Measurements from ENCODE around the gene SNCG. TPM values are rescaled to one million over a fixed set of nuclear protein-coding genes. Genes with fewer than 3 reads are reported as not detected.
A peak's percentile ranks its signal among the peaks of the same experiment; 100 is the strongest.
"Not testable (repeated sequence)": the region's sequence is repeated elsewhere in the genome, so short reads cannot be mapped to it uniquely, and the experiment has no call there.

SNCG gene
- total RNA-seq, 1 donor from 2014 or later, result 24.7 TPM

DNA sequence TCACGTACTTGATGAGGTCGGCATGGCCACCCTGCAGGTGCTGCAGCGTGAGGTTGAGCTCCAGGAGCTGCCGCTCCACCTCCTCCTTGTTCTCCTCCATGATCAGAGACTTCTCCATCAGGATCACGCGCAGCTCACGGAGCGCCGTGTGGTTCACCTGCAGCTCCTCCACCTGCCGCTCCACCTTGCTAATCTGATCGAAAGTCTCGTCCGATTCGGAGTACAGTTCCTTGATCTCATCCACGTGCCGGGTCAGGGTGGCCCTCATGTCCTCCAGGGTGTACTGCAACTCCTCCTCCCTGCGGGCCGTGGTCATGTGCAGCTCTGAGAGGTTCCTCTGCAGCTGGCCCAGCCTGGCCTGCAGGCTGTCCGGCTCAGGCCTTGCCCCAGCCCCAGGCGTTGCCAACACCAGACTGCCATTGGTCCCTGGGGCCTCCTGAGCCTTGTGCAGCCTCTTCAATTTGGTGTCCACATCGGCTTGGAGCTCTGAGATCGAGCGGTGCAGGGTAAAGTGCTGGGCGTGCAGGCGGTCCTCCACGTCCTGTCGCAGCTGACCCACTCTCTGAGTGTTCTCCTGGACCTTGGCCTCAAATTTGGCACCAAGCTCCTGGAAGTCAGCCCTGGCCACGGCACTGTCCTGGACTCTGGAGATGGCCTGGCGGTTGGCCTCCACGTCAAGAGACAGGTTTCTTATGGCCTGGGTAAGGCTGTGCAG, 14.9 kb upstream of the SNCG start:
- intact Hi-C loops (cut with DNase I), result no loop called here
- no peak for ATAC-seq
- no peak for DNase-seq (ENCODE audit: missing footprints)

DNA sequence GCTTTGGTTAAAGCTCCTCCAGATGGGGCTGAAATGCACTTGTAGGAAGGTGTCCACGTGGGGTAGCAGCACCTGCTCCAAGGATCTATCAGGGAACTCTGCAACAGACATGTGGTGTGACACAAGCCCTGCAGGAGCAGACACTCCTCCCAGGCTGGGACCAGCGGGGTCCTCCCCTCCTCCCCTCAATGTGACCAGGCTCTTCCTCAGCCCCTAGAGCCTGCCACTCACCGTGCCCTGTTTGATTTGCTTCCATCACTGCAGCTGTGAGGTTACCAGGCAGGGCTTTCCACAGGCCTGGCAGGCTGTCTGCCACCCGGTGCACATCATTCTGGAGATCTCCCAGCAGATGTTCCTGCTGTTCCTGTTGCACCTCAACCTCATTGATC, 14.4 kb upstream of the SNCG start:
- intact Hi-C loops (cut with DNase I), result no loop called here
- DNase-seq (ENCODE audit: missing footprints) (no peak), ATAC-seq (no peak)

DNA sequence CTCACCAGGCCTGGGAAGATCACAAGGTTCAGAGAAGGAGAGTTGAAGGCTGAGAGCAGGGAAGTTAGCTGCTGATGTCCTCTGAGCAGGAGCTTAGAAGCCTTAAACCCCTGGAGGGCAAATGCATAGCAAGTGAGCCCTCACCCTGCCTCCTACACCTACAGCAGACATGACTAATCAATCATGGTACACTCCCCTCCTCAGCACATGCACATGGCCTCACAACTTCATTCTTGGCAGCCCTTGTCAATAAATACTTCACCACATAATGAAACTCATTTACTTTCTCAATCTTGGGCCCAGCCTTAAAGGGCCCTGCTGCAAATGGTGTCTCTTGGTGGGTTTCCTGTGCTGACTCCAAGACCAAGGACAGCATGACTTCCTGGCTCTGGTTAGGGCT, 13.9 kb upstream of the SNCG start:
- DNase-seq (ENCODE audit: missing footprints) (no peak), ATAC-seq (no peak)
- intact Hi-C loops (cut with DNase I), result no loop called here

DNA sequence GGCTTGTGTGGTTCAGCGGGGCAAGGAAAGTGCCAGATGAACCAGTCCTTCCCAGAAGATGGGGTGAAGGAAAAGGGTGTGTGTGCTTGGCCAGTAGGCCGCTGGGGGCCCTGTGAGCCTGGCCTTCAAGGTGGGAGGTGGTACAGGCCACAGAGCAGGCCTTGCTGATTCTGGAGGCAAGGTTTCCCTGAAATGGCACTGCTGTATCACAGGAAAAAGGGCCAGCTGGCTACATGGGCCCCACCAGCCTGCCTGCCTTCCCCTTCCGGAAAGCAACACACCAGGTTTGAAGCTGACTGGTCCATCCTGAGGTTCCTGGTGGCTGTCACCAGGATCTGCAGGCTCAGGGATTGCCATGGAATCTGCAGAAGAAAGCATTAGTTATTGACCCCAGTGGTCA, 13.5 kb upstream of the SNCG start:
- no peak for ATAC-seq
- intact Hi-C loops (cut with DNase I), result no loop called here
- DNase-seq (ENCODE audit: missing footprints), result no peak

DNA sequence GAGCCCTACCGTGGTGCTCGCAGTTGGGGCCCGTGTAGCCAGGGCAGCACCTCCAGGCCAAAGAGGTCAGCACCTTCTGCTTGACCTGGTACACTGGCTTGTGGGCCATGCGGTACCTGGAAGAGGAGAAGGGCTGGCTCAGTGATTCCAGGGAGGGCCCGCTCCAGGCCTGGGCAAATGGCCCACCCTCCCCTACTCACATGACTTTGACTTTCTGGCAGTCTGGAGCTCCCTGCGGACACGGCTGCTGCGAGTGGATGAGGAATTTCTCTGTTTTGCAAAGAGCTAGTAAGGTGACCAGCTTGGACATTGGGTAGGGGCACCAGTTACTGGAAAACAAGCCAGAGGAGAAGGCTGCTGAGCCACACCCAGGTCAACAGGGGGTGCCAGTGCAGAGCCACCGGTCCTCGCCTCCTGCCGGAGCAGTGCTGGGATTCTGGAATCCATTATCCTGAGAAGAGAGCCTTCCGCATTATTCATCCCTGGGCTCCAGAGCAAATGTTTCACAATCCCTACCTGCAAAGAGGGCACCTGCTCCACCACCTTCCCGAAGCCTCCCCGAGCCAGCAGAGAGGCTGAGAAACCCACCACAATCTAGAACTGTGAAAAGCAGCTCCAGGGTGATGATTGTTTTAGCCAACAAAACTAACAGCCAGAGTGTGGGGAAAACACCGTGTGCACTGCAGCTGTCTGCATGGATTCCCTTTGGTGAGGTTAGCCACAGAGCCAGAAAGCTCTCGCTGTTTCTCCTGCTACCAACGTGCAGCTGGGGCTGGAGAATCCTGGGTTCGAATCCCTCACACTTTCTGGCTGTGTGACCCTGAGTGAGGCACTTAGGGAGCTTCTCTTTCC, 12.8 kb upstream of the SNCG start:
- ATAC-seq, result peak; percentile 45
- intact Hi-C loops (cut with DNase I), result no loop called here

DNA sequence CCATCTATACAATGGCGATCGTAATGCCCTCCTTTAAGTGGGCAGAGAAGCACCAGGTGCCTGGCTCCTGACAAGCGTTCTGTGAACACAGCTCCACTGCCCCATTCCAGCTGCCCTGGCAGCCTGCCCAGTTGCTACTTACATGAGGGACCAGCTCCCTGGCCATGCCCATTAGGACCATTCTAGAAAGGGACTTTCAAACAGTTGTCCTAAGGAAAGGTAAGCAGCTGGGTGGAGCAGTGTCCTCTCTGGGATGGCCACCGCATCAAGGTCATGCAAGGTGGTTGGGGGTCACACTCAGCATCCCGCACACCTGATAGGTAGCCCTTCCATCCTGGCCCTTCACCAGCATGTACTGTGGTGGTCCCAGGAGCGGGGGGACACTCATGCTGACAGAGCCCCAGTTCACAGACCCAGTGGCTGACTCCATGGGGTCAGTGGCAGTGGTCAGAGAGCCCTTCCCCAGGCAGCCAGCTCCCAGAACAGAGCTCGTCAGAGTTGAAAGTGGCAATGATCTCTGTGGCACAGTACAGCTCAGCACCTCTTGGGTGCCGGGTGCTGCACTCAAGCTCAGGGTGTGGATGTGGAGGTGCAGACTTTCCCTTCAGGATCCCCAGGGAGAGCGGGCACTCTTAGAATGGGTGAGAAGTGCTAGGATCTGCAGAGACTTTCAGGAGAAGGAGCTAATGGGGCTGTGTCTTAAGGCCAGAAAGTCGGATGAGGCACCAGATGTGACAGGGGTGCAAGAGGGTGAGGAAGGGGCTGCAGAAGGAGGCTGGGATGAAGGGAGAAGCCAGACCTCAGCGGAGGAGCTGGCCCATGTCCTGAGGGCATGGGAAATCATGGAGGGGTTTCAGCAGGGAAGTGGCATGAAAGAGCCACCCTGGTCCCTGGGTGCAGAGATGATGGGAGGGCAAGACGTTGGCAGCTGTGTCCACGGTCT, 11.9 kb upstream of the SNCG start:
- no peak for ATAC-seq
- DNase-seq (ENCODE audit: missing footprints), result peak; percentile 78
- intact Hi-C loops (cut with DNase I), result no loop called here

More for the DNA sequence above, 12.8 kb upstream of the SNCG start:
- peak; percentile 73 for DNase-seq (ENCODE audit: missing footprints)

DNA sequence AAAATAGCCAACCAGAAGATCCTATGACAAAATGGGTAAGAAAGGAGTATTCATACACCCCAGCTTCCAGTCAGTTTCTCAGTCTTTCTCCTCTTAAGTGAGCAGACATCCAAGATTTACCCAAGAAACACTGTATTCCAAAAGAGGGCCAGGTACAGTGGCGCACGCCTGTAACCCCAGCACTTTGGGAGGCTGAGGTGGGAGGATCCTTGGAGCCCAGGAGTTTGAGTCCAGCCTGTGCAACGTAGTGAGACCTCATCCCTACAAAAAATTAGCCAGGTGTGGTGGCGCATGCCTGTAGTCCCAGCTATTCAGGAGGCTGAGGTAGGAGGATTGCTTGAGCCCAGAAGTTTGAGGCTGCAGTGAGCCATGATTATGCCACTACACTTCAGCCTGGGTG, 10.6 kb upstream of the SNCG start:
- intact Hi-C loops (cut with DNase I); ATAC-seq; DNase-seq (ENCODE audit: missing footprints): not testable (repeated sequence)

DNA sequence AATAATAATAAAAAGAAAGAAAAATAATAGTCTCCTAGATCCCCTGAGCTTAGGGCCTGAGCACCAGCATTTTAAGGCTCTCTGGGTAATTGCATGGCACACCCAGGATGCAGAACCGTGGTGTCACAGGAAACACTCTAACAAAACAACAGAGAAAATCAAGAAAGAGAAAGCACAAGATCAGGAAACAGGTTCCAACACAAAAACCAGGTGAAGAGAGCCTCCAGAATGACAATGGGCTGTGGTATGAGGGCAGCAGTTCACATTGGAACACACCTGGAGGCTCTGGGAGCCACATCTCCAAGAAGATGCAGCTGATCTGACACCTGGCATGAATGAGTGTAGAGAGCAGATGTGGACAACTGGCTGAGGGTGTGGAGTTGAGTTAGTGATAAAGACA, 8.1 kb upstream of the SNCG start:
- no peak for ATAC-seq
- DNase-seq (ENCODE audit: missing footprints), result no peak
- intact Hi-C loops (cut with DNase I), result no loop called here

DNA sequence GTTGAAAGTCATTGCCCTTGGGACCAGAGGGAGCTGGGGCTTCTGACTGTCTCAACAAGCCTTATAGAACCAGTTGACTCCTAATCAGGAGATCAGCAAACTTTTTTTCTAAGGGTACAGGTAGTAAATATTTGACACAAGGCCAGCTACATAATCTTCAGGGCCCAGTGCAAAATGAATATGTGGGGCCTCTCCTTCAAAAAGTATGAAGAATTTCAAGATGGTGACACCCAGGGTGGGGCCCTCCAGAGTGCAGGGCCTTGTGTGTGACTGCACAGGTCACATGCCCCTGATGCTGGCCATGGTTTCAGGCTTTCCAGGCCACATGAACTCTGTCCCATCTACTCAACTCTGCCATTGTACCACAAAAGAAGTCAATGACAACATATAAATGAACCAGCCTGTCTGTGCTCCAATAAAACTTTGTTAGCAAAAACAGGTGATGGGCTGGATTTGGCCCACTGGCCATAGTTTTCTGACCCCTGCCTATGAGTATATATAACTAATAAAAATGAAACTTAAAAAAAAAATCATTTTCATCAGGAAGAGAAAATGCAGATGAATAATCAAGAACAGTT, 7.1 kb upstream of the SNCG start:
- intact Hi-C loops (cut with DNase I), result no loop called here
- DNase-seq (ENCODE audit: missing footprints) (no peak), ATAC-seq (no peak)

DNA sequence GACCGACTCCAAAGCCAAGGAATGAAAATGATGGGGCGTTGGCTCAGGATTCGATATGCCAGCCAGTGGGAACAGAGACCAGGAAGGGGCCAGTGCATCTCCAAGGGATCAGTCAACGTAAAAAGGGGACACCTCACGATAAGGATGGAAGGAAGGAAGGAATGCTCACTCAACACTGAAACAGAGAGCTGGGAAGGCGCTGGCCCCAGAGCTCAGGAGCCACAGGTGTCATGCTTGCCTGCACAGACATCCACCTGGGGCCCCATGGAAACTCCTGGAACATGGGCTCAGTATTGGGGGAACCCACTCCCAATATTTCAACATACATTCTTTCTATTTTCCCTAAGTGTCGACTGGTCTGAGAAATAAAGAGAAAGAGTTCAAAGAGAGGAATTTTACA, 6.3 kb upstream of the SNCG start:
- ATAC-seq, result no peak
- DNase-seq (ENCODE audit: missing footprints), result no peak
- intact Hi-C loops (cut with DNase I), result no loop called here

DNA sequence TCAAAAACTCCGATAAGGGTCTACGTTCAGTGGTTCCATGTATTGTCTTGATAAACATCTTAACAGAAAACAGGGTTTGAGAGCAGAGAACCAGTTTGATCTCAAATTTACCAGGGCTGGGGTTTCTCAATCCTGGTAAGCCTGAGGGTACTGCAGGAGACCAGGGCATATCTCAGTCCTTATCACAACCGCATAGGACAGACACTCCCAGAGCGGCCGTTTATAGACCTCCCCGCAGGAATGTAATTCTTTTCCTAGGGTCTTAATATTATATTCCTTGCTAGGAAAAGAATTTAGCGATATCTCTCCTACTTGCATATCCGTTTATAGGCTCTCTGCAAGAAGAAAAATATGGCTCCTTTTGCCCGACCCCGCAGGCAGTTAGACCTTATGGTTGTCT, 5.7 kb upstream of the SNCG start:
- DNase-seq (ENCODE audit: missing footprints); intact Hi-C loops (cut with DNase I); ATAC-seq: not testable (repeated sequence)

DNA sequence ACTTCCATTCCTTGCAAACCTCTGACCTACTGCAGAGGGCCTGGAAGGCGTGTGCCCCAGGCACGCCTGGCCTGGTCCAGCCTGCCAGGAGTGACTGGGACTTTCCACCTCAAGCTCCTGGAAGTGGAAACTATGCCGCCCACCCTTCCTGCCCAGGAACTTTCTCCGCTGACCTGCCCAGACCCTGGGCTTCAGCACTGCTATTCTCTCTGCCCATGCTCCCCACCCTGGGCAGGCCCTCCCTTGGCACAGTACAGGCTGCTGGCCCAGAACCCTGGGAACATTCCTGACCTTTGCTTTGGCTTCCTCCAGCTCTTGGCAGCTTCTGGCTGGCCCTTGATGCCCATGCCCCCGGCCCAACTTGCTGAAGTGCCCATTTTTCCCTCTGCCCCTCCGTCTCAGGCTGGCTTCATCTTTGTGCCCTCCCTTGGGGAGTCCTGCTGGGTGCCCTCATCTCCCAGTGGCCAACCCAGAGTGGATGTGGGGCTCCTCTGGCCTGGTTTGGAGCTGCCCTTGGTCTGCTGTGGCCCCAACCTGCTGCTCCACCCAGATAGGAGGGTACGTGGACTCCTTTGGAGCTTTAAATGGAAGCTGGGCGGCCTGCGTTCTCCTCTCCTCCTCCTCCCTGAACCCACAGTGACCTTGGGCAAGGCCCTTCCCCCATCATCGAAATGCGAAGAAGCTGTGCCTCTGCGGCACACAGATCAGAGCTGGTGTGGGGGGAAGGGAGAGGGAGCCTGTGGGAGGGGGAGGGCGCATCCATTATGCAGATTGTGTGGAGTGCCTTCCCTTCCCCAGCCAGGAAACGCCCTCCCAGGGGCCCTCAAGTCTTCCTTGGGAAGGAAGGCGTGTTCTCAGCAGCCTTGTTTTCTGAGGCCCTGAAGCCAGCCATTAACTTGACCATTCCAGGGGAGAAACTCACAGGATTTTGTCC, 4.4 kb upstream of the SNCG start:
- intact Hi-C loops (cut with DNase I), result loop anchor here (2.0 kb wide), 1 partner anchor 17 kb away; no protein-coding TSS in a partner anchor
- DNase-seq (ENCODE audit: missing footprints) (peak; percentile 82), ATAC-seq (peak; percentile 71)

DNA sequence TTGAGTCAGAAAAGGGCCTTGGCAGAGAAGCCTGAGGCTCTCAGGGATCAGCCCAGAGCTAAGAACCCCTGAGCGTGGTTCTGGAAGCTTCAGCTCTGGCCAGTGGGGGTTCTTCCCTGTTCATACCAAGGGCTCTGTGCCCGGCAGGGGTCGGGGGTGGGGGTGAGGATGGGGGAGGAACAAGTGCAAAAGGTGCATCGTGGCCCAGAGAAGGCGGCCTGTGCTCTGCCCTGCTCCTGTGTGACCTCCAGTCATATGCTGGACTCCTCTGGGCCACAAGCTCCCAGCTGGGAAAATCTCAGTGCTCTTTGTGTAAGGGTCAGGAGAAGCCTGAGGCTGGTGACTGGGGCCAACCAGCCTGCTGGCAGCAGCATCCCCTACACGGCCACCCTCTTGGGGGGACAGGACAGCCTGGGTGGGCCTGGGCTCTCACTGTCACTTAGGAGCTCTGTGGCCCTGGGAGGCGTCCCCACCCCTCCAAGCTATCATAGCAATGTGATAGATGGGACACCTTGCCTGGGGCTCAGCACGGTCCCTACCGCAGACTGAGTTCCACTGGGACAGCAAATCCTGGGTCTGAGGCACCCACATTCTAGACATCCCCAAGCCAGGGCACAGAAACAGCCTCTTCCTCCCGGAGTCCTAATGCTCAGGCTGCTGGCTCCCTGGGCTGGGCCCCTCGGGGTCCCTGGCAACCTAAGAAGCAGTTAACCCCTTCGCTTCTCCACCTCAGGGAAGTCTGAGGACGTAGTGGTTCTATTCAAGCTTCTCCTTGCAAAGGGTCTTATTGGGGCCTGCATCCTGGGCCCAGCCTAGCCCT, 3.5 kb upstream of the SNCG start:
- ATAC-seq (no peak), DNase-seq (ENCODE audit: missing footprints) (no peak)
- intact Hi-C loops (cut with DNase I), result loop anchor here (2.0 kb wide), 1 partner anchor 16 kb away; no protein-coding TSS in a partner anchor

DNA sequence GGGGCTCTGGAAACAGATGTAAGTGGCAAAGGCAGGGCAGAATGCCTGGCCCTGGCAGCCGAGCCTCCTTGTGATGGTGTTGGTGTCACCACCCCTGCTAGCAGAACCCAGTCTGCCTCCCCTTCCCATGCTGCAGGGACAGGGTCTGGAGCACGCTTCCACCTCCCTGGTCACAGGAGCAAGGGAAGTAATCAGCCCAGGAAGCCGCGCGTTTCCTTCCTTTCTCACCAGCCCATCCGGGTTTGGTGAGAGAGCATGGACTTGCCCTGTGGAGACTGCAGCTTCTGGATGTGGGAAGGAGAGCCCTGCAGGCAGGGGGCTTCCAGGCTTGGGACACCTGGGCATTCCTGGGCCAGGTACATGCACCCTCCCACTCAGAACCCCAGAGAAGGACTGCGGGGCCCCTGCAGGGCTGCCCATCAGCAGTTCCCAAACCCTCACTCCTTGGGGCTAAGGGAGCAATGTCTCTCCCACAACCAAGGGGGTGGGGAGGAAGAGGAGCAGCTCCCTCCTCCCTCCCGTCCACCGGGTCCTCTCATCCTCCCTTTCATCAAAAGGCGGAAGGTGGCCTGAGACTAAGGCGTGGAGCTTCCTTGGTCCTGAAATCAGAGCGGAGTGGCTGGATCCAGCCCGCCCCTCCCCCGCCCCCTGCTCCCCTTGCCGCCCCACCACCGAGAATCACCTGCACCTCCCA, 2.8 kb upstream of the SNCG start:
- no peak for DNase-seq (ENCODE audit: missing footprints)
- ATAC-seq, result no peak
- intact Hi-C loops (cut with DNase I), result loop anchor here (2.0 kb wide), 1 partner anchor 15 kb away; no protein-coding TSS in a partner anchor

DNA sequence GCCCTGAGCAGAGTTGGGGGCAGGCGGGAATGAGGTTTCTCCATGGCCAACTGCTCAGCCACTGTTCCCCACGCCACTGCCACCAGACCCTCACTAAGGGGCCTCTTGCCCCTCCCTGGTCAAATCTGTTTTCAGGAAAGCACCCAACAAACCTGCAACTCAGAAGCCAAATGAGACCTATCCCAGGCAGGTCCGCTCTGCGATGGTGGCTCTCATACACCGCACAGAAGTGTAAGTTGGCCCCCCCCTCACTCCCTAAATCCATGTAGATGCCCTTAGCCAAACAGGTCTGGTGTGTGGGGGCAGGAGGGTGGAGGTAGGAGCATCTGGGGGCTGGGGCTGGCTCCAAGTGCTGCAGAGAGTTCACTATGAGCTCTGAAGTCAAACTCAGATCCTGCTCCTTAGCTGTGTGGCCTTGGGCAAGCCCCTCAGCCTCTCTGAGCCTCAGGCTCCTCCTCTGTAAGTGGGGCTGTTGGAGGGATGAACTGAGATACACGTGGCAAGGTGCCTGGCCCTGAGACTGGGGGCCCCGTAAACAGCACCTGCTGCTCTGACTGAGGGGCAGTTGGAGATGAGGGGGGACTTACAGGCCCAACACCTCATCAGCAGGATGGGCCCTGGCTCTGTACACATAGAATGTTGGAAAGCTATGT, 2.1 kb upstream of the SNCG start:
- intact Hi-C loops (cut with DNase I), result no loop called here
- DNase-seq (ENCODE audit: missing footprints) (no peak), ATAC-seq (no peak)

Measured in Right ventricle myocardium inferior (tissue), 1 donor.